ENCODE results near the gene RNF227. TPM values are rescaled to one million over a fixed set of nuclear protein-coding genes. Genes with fewer than 3 reads are reported as not detected.

Gene RNF227
- total RNA-seq, 3 donors from 2014 or later: 4.6 to 19.5 (median 8.6) TPM

GRCh38 chr17:7888184-7888920 is 27.7 kb downstream of the RNF227 start, which contains the start of gene CHD3:
Gene CHD3, plus strand, starts transcription at chr17:7888789. Its CDS starts 212 bp downstream, at chr17:7889001.
- H3K4me3 ChIP-seq: peak within 1 kb of the TSS; percentile 86 to 93 (median 89)
- intact Hi-C loops (cut with DNase I; ENCODE audit: low total_unique reads): no loop called here
- no peaks in the 10 kb centered on the region for H3K9me3 ChIP-seq
- H3K36me3 ChIP-seq: no peaks in the 10 kb centered on the region
- H3K27ac ChIP-seq: peak within 1 kb of the TSS; percentile 95 to 99
- TF ChIP-seq POLR2AphosphoS5 (IDR thresholded peaks at IDR 0.05): peak in 2 of 3 donors; percentile 39 to 47
- TF ChIP-seq POLR2A (IDR thresholded peaks at IDR 0.05): no peak
- DNase-seq (ENCODE audit: low spot score in 2 of 2): peak; percentile 79 to 82
- peaks cover 12 to 13% of the 10 kb centered on the region in 2 donors for H3K4me1 ChIP-seq
- H3K27me3 ChIP-seq: no peaks in the 10 kb centered on the region

GRCh38 chr17:7887482-7888183 is 28.5 kb downstream of the RNF227 start:
- peak; percentile 93 to 96 for DNase-seq (ENCODE audit: low spot score in 2 of 2)
- TF ChIP-seq CTCF (IDR thresholded peaks at IDR 0.05): peak in 1 of 3 donors; percentile 7
- no peak for TF ChIP-seq POLR2A (IDR thresholded peaks at IDR 0.05)
- peak in 2 of 3 donors; percentile 34 to 55 for TF ChIP-seq POLR2AphosphoS5 (IDR thresholded peaks at IDR 0.05)
- Histone ChIP-seq H3K9me3 (no peaks in the 10 kb centered on the region), H3K4me1 (peaks cover 12 to 13% of the 10 kb centered on the region in 2 donors), H3K36me3 (no peaks in the 10 kb centered on the region), H3K27me3 (no peaks in the 10 kb centered on the region), H3K4me3 (peak overlapping the region; percentile 86 to 93 (median 89)), H3K27ac (peak overlapping the region; percentile 95 to 99)
- intact Hi-C loops (cut with DNase I; ENCODE audit: low total_unique reads): no loop called here

- no peak for DNase-seq (ENCODE audit: low spot score in 2 of 2)
- no peaks in the 10 kb centered on the region for H3K27me3 ChIP-seq
- peaks cover 12 to 13% of the 10 kb centered on the region in 2 donors for H3K4me1 ChIP-seq
- peak overlapping the region; percentile 95 to 99 for H3K27ac ChIP-seq
- peak overlapping the region; percentile 86 to 93 (median 89) for H3K4me3 ChIP-seq
- intact Hi-C loops (cut with DNase I; ENCODE audit: low total_unique reads): no loop called here
- TF ChIP-seq POLR2A (IDR thresholded peaks at IDR 0.05) (no peak), CTCF (IDR thresholded peaks at IDR 0.05) (peak in 2 of 3 donors; percentile 13), POLR2AphosphoS5 (IDR thresholded peaks at IDR 0.05) (no peak)
- H3K36me3 ChIP-seq: no peaks in the 10 kb centered on the region
- H3K9me3 ChIP-seq: no peaks in the 10 kb centered on the region
Measured at GRCh38 chr17:7887038-7887481, 29.0 kb downstream of the RNF227 start.

- H3K4me1 ChIP-seq: peaks cover 12 to 13% of the 10 kb centered on the region in 2 donors
- H3K27me3 ChIP-seq: no peaks in the 10 kb centered on the region
- intact Hi-C loops (cut with DNase I; ENCODE audit: low total_unique reads): no loop called here
- H3K9me3 ChIP-seq: no peaks in the 10 kb centered on the region
- DNase-seq (ENCODE audit: low spot score in 2 of 2): peak in 1 of 2 donors; percentile 36
- peak overlapping the region; percentile 86 to 93 (median 89) for H3K4me3 ChIP-seq
- TF ChIP-seq POLR2A (IDR thresholded peaks at IDR 0.05) (no peak), CTCF (IDR thresholded peaks at IDR 0.05) (no peak), POLR2AphosphoS5 (IDR thresholded peaks at IDR 0.05) (no peak)
- peak overlapping the region; percentile 95 to 99 for H3K27ac ChIP-seq
- H3K36me3 ChIP-seq: no peaks in the 10 kb centered on the region
Measured at GRCh38 chr17:7886227-7887037, 29.7 kb downstream of the RNF227 start.
